Fibroblast of pulmonary artery (primary cell): ENCODE results near the gene MSH3.

Experiments used
- DNase-seq: peaks from one replicate; pipeline ENCODE4 v3.0.0-alpha.2; 2010; ENCODE audit warnings: low read depth
- H3K4me3 ChIP-seq: replicated peaks from 2 replicates; pipeline ENCODE4 v1.5.1; 2011; ENCODE audit warnings: low read depth, mild to moderate bottlenecking, control low read depth, low read length, moderate library complexity
- TF ChIP-seq, protein P1 (sequence below): IDR thresholded peaks from 2 replicates; pipeline ENCODE4 v1.5.1; 2011; ENCODE audit warnings: mild to moderate bottlenecking, control low read depth, low read length, inconsistent platforms; ENCODE audit errors: missing control alignments

The MSH3 gene

DNA sequence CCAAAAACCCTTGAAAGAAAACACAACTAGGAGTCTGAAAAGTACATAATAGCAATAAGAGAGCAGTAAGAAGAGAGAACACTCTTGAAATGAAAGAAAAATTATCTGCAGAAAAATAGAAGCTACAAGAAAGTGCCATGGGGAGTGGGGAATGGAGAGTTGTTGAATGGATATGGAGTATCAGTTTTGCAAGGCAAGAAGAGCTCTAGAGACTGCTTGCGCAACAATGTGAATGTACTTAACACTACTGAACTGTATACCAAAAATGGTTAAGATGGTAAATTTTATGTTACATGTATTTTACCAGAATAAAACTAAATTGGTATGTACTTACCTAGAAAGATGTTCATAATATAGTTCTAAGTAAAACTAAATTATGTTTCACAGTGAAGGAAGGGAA is 251.0 kb downstream of the MSH3 start:
- TF ChIP-seq, protein P1, sequence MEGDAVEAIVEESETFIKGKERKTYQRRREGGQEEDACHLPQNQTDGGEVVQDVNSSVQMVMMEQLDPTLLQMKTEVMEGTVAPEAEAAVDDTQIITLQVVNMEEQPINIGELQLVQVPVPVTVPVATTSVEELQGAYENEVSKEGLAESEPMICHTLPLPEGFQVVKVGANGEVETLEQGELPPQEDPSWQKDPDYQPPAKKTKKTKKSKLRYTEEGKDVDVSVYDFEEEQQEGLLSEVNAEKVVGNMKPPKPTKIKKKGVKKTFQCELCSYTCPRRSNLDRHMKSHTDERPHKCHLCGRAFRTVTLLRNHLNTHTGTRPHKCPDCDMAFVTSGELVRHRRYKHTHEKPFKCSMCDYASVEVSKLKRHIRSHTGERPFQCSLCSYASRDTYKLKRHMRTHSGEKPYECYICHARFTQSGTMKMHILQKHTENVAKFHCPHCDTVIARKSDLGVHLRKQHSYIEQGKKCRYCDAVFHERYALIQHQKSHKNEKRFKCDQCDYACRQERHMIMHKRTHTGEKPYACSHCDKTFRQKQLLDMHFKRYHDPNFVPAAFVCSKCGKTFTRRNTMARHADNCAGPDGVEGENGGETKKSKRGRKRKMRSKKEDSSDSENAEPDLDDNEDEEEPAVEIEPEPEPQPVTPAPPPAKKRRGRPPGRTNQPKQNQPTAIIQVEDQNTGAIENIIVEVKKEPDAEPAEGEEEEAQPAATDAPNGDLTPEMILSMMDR = no peak
- H3K4me3 ChIP-seq = no peak overlapping the region
- DNase-seq = no peak

- H3K4me3 ChIP-seq = no peak overlapping the region
- TF ChIP-seq, protein P1 = no peak
- no peak for DNase-seq
Measured at GRCh38 chr5:80912479-80912878, 258.0 kb downstream of the MSH3 start.

- no peak overlapping the region for H3K4me3 ChIP-seq
- TF ChIP-seq, protein P1 = no peak
- DNase-seq = peak; percentile 7
Measured at GRCh38 chr5:80915716-80916115, 261.3 kb downstream of the MSH3 start.

GRCh38 chr5:80916676-80917075 is 262.2 kb downstream of the MSH3 start:
- TF ChIP-seq, protein P1 = no peak
- DNase-seq = no peak
- H3K4me3 ChIP-seq = no peak overlapping the region

DNA sequence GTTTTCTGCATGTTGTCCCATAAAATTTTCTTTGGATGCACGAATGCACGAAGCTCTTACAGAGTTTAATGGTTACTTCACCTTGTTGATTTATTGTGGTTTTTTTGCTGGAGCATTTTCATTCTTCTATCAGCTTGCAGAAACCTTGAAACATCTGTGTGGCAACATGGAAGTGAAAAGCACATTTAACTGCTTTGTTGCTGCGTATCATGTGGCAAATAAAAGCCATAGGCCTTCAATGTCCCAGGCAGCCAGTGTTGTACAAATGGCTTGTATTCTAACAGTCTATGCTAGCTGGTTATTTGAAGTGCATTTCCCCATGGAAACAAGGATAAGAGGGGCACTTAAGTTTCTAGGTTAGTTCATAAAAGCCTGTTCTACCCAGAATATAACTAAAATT is 263.2 kb downstream of the MSH3 start:
- H3K4me3 ChIP-seq = no peak overlapping the region
- no peak for DNase-seq
- TF ChIP-seq, protein P1 = no peak

DNA sequence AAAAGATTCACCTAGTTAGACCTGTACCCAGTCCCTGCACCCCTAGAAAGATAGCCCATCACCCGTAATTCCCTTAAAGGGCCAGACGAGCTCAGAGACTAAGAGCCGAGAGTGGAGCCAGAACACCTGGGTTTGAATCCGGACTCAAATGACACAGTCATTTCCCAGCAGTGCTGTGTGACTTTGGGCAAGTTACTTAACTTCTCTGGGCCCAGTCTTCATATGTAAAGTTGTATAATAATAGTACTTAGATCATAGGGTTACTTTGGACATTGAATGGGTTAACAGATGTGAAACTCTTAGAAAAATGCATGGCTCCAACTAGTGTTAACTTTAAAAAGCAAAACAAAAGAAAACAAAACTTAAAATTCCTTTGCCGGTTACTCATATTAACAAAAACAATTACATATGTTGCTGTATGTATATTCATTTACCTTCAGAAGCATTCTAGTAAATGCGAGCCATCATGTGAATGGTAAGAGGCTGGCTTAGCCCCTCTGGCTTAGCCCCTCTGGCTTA is 265.3 kb downstream of the MSH3 start:
- DNase-seq = no peak
- TF ChIP-seq, protein P1 = no peak
- no peak overlapping the region for H3K4me3 ChIP-seq

GRCh38 chr5:80920333-80920732 is 265.9 kb downstream of the MSH3 start:
- no peak for DNase-seq
- no peak overlapping the region for H3K4me3 ChIP-seq
- TF ChIP-seq, protein P1 = no peak
